Measurements from ENCODE around the gene CUTA.

Gene CUTA

GRCh38 chr6:33417903-33418689, at the start of gene CUTA:
TSS of gene CUTA (minus strand) at chr6:33418107. CDS start at chr6:33418000, 107 bp downstream.
- DNase-seq (ENCODE audit: insufficient read length, low spot score) (peak; percentile 90), FAIRE-seq (peak; percentile 32)
- TF ChIP-seq CTCF (IDR thresholded peaks at IDR 0.05; ENCODE audit: insufficient read depth, missing control alignments) = peak; percentile 36

GRCh38 chr6:33467091-33467490, 49.2 kb upstream of the CUTA start:
- TF ChIP-seq CTCF (IDR thresholded peaks at IDR 0.05; ENCODE audit: insufficient read depth, missing control alignments) = no peak
- DNase-seq (ENCODE audit: insufficient read length, low spot score) (no peak), FAIRE-seq (no peak)

- no peak for TF ChIP-seq CTCF (IDR thresholded peaks at IDR 0.05; ENCODE audit: insufficient read depth, missing control alignments)
- DNase-seq (ENCODE audit: insufficient read length, low spot score) (no peak), FAIRE-seq (no peak)
These were observed 48.3 kb upstream of the CUTA start for GRCh38 chr6:33466075-33466735.

GRCh38 chr6:33459226-33459625, 41.3 kb upstream of the CUTA start:
- no peak for DNase-seq (ENCODE audit: insufficient read length, low spot score)
- TF ChIP-seq CTCF (IDR thresholded peaks at IDR 0.05; ENCODE audit: insufficient read depth, missing control alignments) = no peak
- no peak for FAIRE-seq

- TF ChIP-seq CTCF (IDR thresholded peaks at IDR 0.05; ENCODE audit: insufficient read depth, missing control alignments) = no peak
- no peak for FAIRE-seq
- no peak for DNase-seq (ENCODE audit: insufficient read length, low spot score)
These were observed 40.8 kb upstream of the CUTA start for GRCh38 chr6:33458676-33459075.

- no peak for DNase-seq (ENCODE audit: insufficient read length, low spot score)
- no peak for TF ChIP-seq CTCF (IDR thresholded peaks at IDR 0.05; ENCODE audit: insufficient read depth, missing control alignments)
These were observed 38.2 kb upstream of the CUTA start for GRCh38 chr6:33456156-33456555.

GRCh38 chr6:33455051-33455450, 37.1 kb upstream of the CUTA start:
- DNase-seq (ENCODE audit: insufficient read length, low spot score) = no peak
- no peak for FAIRE-seq
- no peak for TF ChIP-seq CTCF (IDR thresholded peaks at IDR 0.05; ENCODE audit: insufficient read depth, missing control alignments)

More at GRCh38 chr6:33456156-33456555, 38.2 kb upstream of the CUTA start:
- FAIRE-seq = no peak

Data from D721Med (cell line).